HL-60 (cell line): ENCODE measurements around the gene DSG3.

Experiments
- DNase-seq, 2 experiments: peaks; one replicate each; pipeline ENCODE4 v3.0.0-alpha.2; 2010 to 2020; ENCODE audit warnings: low read depth in 1 of 2, low spot score in 1 of 2
- H3K27ac ChIP-seq: fragments of 250-450 bp; sonication (Bioruptor Pico); replicated peaks from 2 replicates; pipeline ENCODE4 v1.5.1; 2020; ENCODE audit warnings: mild to moderate bottlenecking, moderate library complexity
- H3K27me3 ChIP-seq: fragments of 250-450 bp; sonication (Bioruptor Pico); 2 replicates; pipeline ENCODE4 v1.5.1; 2021; ENCODE audit warnings: mild to moderate bottlenecking, moderate library complexity; ENCODE audit not compliant: insufficient read depth, poor library complexity, severe bottlenecking
- H3K4me3 ChIP-seq: replicated peaks from 2 replicates; pipeline ENCODE4 v1.5.1; 2011; ENCODE audit warnings: mild to moderate bottlenecking, control low read depth, low read length; ENCODE audit not compliant: insufficient read depth
- GABPA ChIP-seq: IDR thresholded peaks from 2 replicates; pipeline ENCODE4 v1.6.1; 2012; ENCODE audit warnings: low read depth
- POLR2AphosphoS5 ChIP-seq: IDR thresholded peaks from 2 replicates; pipeline ENCODE4 v1.6.1; 2012; ENCODE audit warnings: low read depth
- SPI1 ChIP-seq: IDR thresholded peaks from 2 replicates; pipeline ENCODE4 v1.6.1; 2012; ENCODE audit warnings: low read depth, mild to moderate bottlenecking, borderline replicate concordance
- TF ChIP-seq, protein P1 (sequence below): IDR thresholded peaks from one replicate; pipeline ENCODE4 v1.5.1; 2011; ENCODE audit warnings: low read length, control low read depth, inconsistent platforms; ENCODE audit not compliant: insufficient read depth
- TF ChIP-seq, protein P2 (sequence below): IDR thresholded peaks from 2 replicates; pipeline ENCODE4 v1.6.1; 2012; ENCODE audit warnings: low read depth; ENCODE audit not compliant: insufficient replicate concordance

DSG3 gene

DNA sequence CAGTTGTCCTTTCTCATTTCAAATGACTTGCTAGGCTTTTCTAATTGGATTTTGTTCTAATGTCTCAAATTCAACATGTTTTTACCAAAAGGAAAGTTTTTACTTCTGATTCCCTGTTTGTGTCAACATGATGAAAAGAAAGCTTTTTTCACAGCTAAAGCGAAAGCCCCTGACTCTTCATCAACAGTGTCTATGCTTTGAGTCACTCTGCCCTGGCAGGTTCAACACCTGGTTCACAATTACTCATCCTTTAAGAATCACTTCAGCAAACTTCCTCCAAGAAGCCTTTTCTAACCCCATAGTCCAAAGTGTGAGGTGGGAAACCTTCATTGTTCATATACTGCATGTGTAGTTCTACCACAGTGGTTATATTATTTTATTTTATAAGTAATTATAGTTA lies 42.8 kb downstream of the DSG3 start:
- Histone ChIP-seq H3K4me3 (no peak overlapping the region), H3K27me3 (no peaks in the 10 kb centered on the region), H3K27ac (no peak overlapping the region)
- no peak for DNase-seq
- TF ChIP-seq, protein P1, sequence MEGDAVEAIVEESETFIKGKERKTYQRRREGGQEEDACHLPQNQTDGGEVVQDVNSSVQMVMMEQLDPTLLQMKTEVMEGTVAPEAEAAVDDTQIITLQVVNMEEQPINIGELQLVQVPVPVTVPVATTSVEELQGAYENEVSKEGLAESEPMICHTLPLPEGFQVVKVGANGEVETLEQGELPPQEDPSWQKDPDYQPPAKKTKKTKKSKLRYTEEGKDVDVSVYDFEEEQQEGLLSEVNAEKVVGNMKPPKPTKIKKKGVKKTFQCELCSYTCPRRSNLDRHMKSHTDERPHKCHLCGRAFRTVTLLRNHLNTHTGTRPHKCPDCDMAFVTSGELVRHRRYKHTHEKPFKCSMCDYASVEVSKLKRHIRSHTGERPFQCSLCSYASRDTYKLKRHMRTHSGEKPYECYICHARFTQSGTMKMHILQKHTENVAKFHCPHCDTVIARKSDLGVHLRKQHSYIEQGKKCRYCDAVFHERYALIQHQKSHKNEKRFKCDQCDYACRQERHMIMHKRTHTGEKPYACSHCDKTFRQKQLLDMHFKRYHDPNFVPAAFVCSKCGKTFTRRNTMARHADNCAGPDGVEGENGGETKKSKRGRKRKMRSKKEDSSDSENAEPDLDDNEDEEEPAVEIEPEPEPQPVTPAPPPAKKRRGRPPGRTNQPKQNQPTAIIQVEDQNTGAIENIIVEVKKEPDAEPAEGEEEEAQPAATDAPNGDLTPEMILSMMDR, result no peak
- TF ChIP-seq GABPA (no peak), SPI1 (no peak), POLR2AphosphoS5 (no peak)
- TF ChIP-seq, protein P2, sequence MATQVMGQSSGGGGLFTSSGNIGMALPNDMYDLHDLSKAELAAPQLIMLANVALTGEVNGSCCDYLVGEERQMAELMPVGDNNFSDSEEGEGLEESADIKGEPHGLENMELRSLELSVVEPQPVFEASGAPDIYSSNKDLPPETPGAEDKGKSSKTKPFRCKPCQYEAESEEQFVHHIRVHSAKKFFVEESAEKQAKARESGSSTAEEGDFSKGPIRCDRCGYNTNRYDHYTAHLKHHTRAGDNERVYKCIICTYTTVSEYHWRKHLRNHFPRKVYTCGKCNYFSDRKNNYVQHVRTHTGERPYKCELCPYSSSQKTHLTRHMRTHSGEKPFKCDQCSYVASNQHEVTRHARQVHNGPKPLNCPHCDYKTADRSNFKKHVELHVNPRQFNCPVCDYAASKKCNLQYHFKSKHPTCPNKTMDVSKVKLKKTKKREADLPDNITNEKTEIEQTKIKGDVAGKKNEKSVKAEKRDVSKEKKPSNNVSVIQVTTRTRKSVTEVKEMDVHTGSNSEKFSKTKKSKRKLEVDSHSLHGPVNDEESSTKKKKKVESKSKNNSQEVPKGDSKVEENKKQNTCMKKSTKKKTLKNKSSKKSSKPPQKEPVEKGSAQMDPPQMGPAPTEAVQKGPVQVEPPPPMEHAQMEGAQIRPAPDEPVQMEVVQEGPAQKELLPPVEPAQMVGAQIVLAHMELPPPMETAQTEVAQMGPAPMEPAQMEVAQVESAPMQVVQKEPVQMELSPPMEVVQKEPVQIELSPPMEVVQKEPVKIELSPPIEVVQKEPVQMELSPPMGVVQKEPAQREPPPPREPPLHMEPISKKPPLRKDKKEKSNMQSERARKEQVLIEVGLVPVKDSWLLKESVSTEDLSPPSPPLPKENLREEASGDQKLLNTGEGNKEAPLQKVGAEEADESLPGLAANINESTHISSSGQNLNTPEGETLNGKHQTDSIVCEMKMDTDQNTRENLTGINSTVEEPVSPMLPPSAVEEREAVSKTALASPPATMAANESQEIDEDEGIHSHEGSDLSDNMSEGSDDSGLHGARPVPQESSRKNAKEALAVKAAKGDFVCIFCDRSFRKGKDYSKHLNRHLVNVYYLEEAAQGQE, result no peak

DNA sequence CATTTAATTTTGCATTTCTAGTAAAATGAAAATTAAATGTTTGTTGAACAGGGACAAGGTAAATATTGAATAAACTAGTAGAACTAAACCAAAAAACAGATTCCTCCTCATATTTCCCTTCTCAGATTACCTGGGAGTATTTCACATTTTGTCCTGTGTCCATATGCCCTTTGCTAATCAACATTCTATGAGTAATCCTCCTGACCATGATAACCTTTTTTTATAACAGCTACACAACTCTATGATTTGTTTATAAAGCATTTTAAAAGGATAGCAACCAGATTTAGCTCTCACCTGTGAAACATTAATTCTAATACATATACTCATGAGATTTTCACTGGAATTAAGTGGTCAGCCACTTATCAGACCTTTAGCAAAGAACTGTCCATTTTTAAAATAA lies 43.3 kb downstream of the DSG3 start:
- TF ChIP-seq POLR2AphosphoS5 (no peak), GABPA (no peak), SPI1 (no peak)
- TF ChIP-seq, protein P2, result no peak
- TF ChIP-seq, protein P1, result no peak
- Histone ChIP-seq H3K27ac (no peak overlapping the region), H3K4me3 (no peak overlapping the region), H3K27me3 (peaks cover 4% of the 10 kb centered on the region)
- DNase-seq, result no peak

DNA sequence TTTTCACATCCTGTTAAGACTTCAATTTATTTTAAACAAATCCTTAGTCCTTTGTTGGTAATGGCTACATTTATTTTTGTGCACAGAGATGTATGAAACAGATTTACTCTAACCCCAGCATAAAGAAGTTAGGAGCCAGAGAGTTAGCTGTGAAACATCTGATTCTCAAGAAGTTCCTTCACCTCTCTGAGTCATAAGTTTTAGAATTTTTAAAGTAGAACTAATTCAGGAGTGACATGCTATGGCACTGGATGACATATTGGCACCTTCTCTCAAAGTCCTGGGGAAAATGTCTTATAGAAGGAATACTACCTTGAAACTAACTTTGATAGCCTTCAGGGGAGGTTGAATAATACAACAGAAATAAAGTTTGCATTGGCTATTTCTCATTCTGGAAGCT lies 44.0 kb downstream of the DSG3 start:
- H3K27ac ChIP-seq, result no peak overlapping the region
- DNase-seq, result no peak
- H3K27me3 ChIP-seq, result peaks cover 11% of the 10 kb centered on the region
- TF ChIP-seq, protein P2, result no peak
- TF ChIP-seq GABPA, result no peak
- no peak overlapping the region for H3K4me3 ChIP-seq

DNA sequence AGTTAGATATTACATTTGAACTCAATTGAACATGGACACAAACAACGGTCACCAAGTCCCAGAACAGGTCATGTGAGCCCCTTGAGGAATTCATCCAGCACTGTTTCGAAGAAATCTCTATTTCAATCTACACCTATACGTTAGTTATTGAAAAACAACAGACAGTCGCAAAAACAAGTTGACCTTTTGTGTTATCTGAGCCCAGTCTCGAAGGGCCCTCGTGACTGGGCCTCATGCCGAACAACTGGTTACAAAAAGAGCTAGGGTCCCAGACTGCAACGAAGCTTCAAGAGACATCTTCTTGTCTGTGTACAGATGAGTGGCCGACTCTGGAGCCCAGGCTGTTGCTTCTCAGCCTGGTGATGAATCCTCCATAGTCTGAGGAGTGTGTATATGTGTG lies 45.1 kb downstream of the DSG3 start:
- H3K27ac ChIP-seq, result no peak overlapping the region
- no peak overlapping the region for H3K4me3 ChIP-seq
- H3K27me3 ChIP-seq, result peaks cover 21% of the 10 kb centered on the region
- no peak for DNase-seq
- TF ChIP-seq, protein P1, result no peak
